ENCODE measurements around the gene TDRD7.

GRCh38 chr9:97500263-97500662, 88.4 kb downstream of the TDRD7 start:
- TF ChIP-seq CTCF (IDR thresholded peaks at IDR 0.05): no peak
- no peak for TF ChIP-seq POLR2A (IDR thresholded peaks at IDR 0.05)
